Upper lobe of left lung (tissue), 6 donors: ENCODE data around the gene AQP12A. TPM values are rescaled to one million over a fixed set of nuclear protein-coding genes. Genes with fewer than 3 reads are reported as not detected.

Experiments used
- ATAC-seq, 2 donors: fragments of 200-7000 bp; cut with Tn5 transposase; one replicate each; pipeline ENCODE4 v1.9.1; 2022; ENCODE audit warnings: mild to moderate bottlenecking in 2 of 2, moderate library complexity in 2 of 2; ENCODE audit not compliant: low FRiP score in 2 of 2
- DNase-seq, 2 donors: peaks; one replicate each; pipeline ENCODE4 v3.0.0-alpha.2; 2019 to 2020
- H3K27ac ChIP-seq, 4 donors: fragments of 200-600 bp; sonication (generic); one replicate each; pipeline ENCODE4 v1.5.1; 2016 to 2019
- H3K27me3 ChIP-seq, 4 donors: fragments of 200-600 bp; sonication (generic); one replicate each; pipeline ENCODE4 v1.5.1; 2017 to 2019
- H3K36me3 ChIP-seq, 4 donors: fragments of 200-600 bp; sonication (generic); one replicate each; pipeline ENCODE4 v1.5.1; 2016 to 2019
- H3K4me1 ChIP-seq, 4 donors: fragments of 200-600 bp; sonication (generic); one replicate each; pipeline ENCODE4 v1.5.1; 2018 to 2019
- H3K4me3 ChIP-seq, 4 donors: fragments of 200-600 bp; sonication (generic); one replicate each; pipeline ENCODE4 v1.5.1; 2017 to 2019; ENCODE audit warnings: mild to moderate bottlenecking in 2 of 4, moderate library complexity in 1 of 4
- H3K9me3 ChIP-seq, 4 donors: fragments of 200-600 bp; sonication (generic); one replicate each; pipeline ENCODE4 v1.5.1; 2018 to 2019
- CTCF ChIP-seq, 6 experiments: fragments of 450-650 bp in 4 of 6; fragments of 200-600 bp in 2 of 6; sonication (generic) in 2 of 6; IDR thresholded peaks; one replicate each; pipeline ENCODE4 v1.5.1; 2016 to 2019; ENCODE audit warnings: antibody characterized with exemption in 6 of 6
- EP300 ChIP-seq, 4 donors: sonication (generic); formaldehyde crosslinking; IDR thresholded peaks; one replicate each; pipeline ENCODE4 v1.5.1; 2017; ENCODE audit warnings: antibody characterized with exemption in 4 of 4, control low read depth in 2 of 4
- POLR2A ChIP-seq, 4 donors: fragments of 450-650 bp; IDR thresholded peaks; one replicate each; pipeline ENCODE4 v1.5.1; 2016 to 2017; ENCODE audit warnings: antibody characterized with exemption in 4 of 4, mild to moderate bottlenecking in 2 of 4
- POLR2AphosphoS5 ChIP-seq, 2 donors: sonication (generic); formaldehyde crosslinking; IDR thresholded peaks; one replicate each; pipeline ENCODE4 v1.5.1; 2017; ENCODE audit warnings: antibody characterized with exemption in 2 of 2
- WGBS, 2 donors: methylation state at CpG; one replicate each; pipeline ENCODE4 v1.1.5; 2017 to 2018; 5-methylcytosine and 5-hydroxymethylcytosine counted together
- total RNA-seq, 6 donors: library from RNA; depleted of rRNA in 4 of 6; stranded (reverse); fragments of >200 nt in 4 of 6; gene quantifications; one replicate each; pipeline versions ENCODE4 v1.1.0 to v1.2.1, GENCODE V29; 2016 to 2021
- donor health status: DM: no; HTN: no; CAD: no; lungs with moderate emphysema.
- donor health status: DM: no; HTN: yes; CAD: no; lungs with severe emphysema.

The AQP12A gene
- total RNA-seq, 6 donors from 2014 or later, result not detected

- TF ChIP-seq POLR2AphosphoS5 (IDR thresholded peaks at IDR 0.05), result no peak
- TF ChIP-seq EP300 (IDR thresholded peaks at IDR 0.05), result no peak
- TF ChIP-seq POLR2A (IDR thresholded peaks at IDR 0.05), result no peak
- TF ChIP-seq CTCF (IDR thresholded peaks at IDR 0.05), result no peak
- Histone ChIP-seq H3K4me3 (no peak overlapping the region), H3K4me1 (no peaks in the 10 kb centered on the region), H3K27me3 (no peaks in the 10 kb centered on the region), H3K9me3 (no peaks in the 10 kb centered on the region), H3K36me3 (no peaks in the 10 kb centered on the region), H3K27ac (no peak overlapping the region)
- WGBS, 2 donors, result 73 to 81% methylated on average over 3 to 30 of the region's 30 CpGs
- no peak for ATAC-seq
- peak in 1 of 2 donors; percentile 79 for DNase-seq
Observed at GRCh38 chr2:240646900-240647502, 44.7 kb upstream of the AQP12A start.

GRCh38 chr2:240647503-240648154 is 44.0 kb upstream of the AQP12A start:
- Histone ChIP-seq H3K9me3 (no peaks in the 10 kb centered on the region), H3K36me3 (no peaks in the 10 kb centered on the region), H3K27me3 (no peaks in the 10 kb centered on the region), H3K4me1 (no peaks in the 10 kb centered on the region), H3K4me3 (no peak overlapping the region), H3K27ac (no peak overlapping the region)
- WGBS, 2 donors, result 60 to 70% methylated on average over 17 to 18 of the region's 22 CpGs
- TF ChIP-seq POLR2AphosphoS5 (IDR thresholded peaks at IDR 0.05) (no peak), EP300 (IDR thresholded peaks at IDR 0.05) (no peak)
- DNase-seq (peak in 1 of 2 donors; percentile 51), ATAC-seq (no peak)

GRCh38 chr2:240648155-240648649 is 43.5 kb upstream of the AQP12A start:
- Histone ChIP-seq H3K4me1 (no peaks in the 10 kb centered on the region), H3K4me3 (no peak overlapping the region), H3K27me3 (no peaks in the 10 kb centered on the region), H3K36me3 (no peaks in the 10 kb centered on the region), H3K27ac (no peak overlapping the region), H3K9me3 (no peaks in the 10 kb centered on the region)
- DNase-seq (no peak), ATAC-seq (no peak)
- TF ChIP-seq POLR2A (IDR thresholded peaks at IDR 0.05) (no peak), EP300 (IDR thresholded peaks at IDR 0.05) (no peak), CTCF (IDR thresholded peaks at IDR 0.05) (no peak)
- 76 to 84% methylated on average over 3 to 6 of the region's 6 CpGs for WGBS, 2 donors

GRCh38 chr2:240648650-240649275 is 42.9 kb upstream of the AQP12A start:
- Histone ChIP-seq H3K4me1 (no peaks in the 10 kb centered on the region), H3K9me3 (no peaks in the 10 kb centered on the region), H3K27ac (no peak overlapping the region), H3K27me3 (no peaks in the 10 kb centered on the region), H3K36me3 (no peaks in the 10 kb centered on the region), H3K4me3 (no peak overlapping the region)
- no peak for DNase-seq
- ATAC-seq, result no peak
- WGBS, 2 donors, result 41 to 45% methylated on average over 19 of the region's 19 CpGs
- TF ChIP-seq CTCF (IDR thresholded peaks at IDR 0.05), result no peak
- TF ChIP-seq POLR2A (IDR thresholded peaks at IDR 0.05), result no peak

- H3K27me3 ChIP-seq, result no peaks in the 10 kb centered on the region
- no peaks in the 10 kb centered on the region for H3K9me3 ChIP-seq
- H3K4me1 ChIP-seq, result no peaks in the 10 kb centered on the region
- no peak for ATAC-seq
- WGBS, 2 donors, result 59 to 65% methylated on average over 7 of the region's 7 CpGs
- H3K27ac ChIP-seq, result no peak overlapping the region
- no peaks in the 10 kb centered on the region for H3K36me3 ChIP-seq
- H3K4me3 ChIP-seq, result no peak overlapping the region
- DNase-seq, result no peak
- TF ChIP-seq POLR2A (IDR thresholded peaks at IDR 0.05) (no peak), EP300 (IDR thresholded peaks at IDR 0.05) (no peak), POLR2AphosphoS5 (IDR thresholded peaks at IDR 0.05) (no peak), CTCF (IDR thresholded peaks at IDR 0.05) (no peak)
Observed at GRCh38 chr2:240649331-240649730, 42.3 kb upstream of the AQP12A start.
